Suppressor macrophage treated with lipopolysaccharide for 4 hours (primary cell): ENCODE results near the gene IER5.
"Not testable (repeated sequence)": the region's sequence is repeated elsewhere in the genome, so short reads cannot be mapped to it uniquely, and the experiment has no call there.

Experiments used
- DNase-seq: peaks from one replicate; pipeline ENCODE4 v3.0.0-alpha.2; 2020

Gene IER5

DNA sequence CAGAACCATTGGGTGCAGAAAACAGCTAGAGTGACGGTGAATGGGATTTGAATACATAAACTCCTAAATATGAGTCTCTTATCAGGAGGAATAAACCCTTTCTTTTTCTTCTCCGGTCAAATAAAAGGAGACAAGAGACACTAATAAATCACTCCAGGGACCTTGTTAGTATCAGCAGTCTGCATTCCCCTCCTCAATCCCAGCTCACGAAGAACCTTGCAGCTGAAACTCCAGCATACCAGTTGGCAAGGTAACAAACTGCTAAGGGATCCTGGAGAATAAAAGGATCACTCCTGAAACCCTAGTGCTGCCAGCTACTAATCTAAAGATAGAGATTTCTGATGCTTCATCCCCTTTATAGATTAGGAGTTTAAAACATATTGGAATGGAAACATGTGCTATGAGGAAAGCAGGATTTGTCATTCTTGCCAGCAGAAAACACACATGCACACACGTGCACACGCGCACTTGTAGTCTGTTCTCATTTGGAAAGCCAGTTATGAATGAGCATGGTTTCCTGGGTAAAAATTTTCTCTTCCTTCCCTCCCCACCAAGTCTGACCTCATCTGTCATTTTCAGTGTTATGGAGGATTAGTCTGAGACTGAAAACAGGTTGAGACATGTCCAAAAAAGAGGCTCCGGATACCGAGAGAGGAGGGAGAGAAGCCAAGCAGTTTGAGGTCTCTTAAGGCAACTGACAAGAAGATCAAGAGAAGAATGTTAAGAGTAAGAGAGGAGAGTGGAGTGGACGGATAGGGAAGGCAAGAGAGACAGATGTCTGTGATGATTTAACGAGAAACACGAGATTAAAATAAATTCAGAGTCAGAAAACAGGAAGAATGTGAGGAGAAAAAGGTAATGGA, 10.9 kb downstream of the IER5 start:
- peak; percentile 61 for DNase-seq

DNA sequence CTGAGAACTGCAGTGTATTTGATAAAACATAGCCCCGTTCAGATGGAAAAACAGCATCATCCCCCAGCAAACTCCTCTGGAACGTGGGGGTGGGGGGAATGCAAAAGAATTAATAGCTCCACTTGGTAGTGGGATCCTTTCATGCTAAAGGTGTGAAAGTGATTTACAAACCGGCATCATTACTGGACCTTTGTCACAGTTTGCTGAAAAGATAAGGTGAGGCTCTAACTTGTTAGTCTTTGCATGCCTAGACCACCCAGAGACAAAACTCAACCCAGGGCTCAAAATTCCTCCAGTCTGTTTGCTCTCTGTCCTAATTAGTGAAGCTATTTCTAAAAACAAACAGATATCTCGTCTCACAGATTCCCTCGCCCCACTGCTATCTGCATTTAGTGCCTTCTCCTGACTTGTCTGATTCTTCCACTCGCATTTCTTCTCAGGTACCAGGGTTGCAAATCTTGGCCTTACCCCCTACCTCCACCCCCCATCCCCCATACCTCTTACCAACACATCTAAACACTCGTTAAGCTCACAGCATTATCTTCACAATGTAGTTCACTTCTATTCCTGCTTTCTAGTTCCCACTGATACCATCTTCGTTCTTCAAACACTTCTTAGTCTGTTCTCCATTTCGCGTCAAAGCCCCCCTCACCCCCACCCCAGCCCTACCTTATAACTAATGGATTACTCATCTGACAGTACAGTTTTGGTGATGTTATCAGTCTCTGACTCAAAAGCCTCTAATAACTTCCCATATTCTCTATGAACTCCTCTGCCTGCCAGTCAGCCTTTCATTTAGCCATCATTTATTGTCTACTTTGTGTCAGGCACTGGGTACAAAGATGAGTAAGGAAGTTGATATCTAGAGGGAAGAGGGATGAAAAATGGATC, 11.8 kb downstream of the IER5 start:
- peak; percentile 68 for DNase-seq

DNA sequence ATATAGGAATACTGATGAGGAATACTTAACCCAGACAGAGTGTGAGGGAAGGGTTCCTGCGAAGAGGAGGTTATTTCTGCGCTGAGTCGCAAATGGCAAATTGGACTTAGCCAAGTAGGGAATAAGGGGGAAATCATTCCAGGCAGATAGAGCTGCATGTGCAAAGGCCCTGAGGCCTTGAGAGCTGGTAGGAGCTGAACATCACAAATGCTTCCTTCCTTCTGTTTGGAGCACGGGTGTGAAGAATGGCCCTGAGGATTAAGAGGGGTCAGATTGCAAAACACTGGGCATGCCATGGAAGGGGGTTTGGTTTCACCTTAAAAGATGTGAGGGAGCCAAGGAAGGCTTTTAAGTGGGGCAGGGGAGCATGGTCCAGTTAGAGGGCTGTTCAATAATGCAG, 12.4 kb downstream of the IER5 start:
- no peak for DNase-seq

DNA sequence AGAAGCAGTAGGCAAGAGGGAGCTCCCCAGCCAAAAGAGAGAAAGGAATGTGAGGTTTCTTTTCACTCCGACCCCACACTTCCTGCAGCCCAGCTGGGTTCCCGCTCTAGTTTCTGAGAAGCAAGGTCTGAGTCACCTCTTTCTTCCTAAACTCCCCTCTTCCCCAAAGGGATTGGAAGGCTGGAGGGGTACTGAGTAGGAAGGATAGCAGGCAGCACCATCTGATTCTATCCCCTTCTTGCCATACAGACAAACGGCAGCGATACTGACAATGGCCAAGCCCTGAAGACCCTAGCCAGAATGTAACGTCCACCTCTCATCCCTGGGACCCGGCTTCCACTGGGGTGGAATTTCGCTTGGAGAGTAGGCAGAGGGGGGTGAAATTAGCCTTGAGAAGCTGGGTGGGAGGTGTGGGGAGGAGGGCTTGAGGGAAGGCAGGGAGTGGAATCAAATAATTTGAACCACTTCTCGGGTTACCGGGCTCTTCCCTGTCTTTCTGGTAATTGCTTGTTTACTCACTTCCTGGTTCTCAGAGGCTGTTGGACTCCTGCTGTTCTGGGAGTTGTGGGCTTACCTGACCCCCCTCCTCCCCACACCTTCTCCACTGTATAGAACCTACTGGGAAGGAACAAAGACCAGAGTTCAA, 13.2 kb downstream of the IER5 start:
- DNase-seq = no peak

DNA sequence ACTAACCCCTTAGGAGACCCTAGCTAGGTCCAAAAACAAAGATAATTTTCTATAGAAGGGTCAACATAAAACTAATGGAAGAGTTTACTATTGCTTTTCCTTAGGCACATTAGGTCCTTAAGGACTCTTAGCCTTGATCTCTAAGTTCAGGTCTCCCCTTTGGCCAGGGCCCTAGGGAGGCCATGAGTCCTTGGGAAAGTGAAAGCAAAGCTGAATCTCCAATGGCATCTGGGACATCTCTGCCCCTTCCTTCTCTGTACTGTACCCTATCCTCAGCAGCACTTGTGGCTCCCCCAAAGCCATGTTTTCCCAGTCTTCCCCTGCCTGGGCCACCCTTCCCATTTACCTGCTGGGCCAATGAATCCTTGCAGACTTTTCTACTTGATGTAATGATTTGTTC, 14.3 kb downstream of the IER5 start:
- DNase-seq = peak; percentile 52

DNA sequence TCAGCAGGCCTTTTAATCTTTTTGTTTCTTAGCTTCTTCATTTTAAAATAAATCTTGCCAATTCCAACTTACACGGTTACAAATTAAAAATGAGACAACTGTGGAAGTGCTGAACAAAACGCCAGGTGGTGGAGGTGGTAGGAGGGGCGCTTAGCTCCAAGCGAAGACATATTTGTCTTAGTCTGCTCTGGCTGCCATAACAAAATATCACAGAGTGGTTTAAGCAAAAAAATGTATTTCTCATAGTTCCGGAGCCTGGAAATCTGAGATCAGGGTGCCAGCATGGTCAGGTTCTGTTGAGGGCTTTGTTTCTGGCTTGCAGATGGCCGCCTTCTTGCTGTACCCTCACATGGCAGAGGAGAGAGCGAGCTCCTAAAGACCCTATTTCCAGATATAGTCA, 14.9 kb downstream of the IER5 start:
- DNase-seq = no peak

DNA sequence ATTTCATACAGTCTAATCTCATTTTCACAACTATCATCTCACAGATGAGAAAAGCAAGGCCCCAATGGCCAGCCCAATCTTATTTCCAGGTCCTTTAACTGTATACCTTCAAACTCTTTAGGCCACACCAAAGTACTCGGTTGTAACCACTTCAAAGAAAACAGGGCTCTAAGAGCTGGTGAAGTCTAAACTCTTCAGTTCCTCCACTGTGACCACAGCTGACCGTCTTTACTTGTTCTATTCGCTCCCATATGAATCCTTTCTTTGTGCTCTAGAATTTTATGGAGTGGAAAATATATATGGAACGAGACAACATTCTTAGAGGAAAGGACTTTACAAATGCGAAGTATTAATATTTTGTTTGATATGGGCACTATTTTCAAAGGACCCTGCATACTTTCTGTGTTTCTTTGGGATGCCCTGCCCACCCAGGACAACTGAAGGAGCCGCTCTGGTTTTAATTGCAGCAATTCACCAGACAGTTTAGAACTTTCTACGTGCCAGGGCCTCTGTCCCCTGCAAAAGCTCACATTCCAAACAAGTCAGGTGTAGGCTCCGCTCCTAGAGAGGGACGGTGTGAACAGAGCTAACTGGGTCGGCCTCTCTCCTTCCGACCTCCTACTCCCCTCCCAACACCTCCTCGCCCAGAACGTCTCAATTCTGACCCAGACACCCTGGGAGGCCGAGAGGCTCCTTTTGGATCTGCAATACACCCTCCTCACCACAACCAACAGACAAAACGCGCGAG, 15.7 kb downstream of the IER5 start:
- DNase-seq = no peak

DNA sequence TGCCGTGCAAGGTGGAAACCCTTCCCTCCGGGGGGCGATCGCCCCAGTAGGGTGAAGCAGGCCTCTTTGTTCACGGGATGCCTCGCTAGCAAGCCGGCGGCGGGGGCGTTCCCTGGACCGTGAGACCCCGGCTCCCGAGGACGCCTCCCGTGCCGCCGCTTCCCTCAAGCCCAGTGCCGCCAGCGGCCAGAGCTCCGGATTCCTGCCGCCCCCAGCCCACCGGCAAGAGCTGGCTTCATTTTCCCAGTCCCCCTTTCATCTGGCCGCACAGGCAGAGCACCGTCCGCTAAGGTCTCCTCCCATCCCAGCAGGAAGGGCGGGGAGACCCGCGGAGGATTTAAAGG, 16.3 kb downstream of the IER5 start:
- DNase-seq = no peak

DNA sequence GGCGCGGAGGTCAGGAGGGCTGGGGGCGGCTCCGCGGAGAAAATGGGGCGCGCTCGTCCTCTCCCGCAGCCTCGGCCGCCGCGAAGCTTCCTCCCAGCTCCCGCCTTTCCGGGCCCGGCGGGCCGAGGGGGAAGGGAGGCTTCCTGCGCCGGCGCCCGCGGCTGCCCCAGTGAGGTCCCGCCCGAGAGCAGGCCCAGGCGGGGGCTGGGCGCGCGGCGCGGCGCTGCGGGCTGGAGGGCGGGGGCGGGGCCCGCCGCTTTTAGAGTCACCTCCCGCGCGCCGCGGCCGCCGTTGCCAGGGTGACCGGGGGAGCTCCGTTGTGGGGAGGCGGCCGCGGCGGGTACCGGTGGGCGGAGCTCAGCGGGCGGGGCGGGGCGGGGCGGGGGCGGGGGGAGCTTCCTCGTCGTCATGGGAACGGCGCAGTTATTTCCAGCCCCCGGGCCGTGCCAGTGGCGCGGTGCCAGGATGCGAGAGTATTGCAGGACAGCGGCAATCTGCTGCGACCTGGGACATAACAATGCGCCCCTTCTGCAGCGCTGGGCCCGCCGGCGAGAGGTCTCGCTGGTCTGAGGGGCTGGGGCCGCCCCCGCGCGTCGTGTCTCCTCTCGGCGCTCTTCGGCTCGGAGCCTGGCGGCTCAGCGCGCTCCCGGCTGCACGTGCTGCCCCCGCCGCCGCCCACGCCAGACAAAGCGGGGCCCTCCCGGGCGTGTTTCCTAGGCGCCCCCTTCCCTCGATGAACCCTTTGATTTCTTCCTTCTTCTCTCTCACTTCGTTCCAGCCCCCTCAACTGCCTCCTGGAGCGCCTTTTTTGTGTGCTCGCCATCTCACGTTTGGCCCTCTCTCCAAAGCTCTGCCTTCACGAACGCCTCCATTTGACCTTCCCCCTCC, 16.9 kb downstream of the IER5 start:
- peak; percentile 82 for DNase-seq

DNA sequence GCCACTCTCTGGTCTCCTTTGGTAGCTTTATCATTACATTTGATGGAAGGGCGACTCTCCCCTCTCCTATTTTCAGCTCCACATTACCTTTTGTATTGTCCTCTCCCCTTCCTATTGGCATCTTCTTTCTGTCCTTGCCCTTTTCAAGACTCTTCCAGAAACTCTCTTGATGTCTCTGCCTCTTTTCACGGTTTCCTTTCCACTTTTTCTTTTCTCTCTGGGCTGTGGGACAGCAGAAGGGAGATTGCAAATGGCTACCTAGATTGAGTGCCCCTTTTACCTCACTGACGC, 17.5 kb downstream of the IER5 start:
- DNase-seq = no peak

DNA sequence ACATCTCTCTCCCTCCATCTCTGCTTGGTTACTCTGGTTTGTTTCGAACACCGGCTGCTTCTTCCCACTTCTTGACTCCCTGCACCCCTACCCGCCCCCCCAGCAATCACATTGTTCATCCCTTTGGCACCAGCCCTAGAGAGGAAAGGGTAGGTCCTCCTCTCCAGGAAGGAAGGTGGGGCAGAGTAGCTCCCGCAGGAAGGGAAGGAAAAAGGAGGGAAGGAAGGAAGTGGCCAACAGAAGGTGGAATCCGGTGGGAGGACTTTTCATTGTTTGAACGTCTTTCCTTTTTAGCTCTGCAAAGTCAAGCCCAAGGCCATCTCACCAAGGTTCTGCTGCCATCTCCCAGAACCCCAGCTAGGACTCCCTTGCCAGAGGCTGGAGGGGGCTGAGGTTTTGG, 18.0 kb downstream of the IER5 start:
- DNase-seq = no peak

DNA sequence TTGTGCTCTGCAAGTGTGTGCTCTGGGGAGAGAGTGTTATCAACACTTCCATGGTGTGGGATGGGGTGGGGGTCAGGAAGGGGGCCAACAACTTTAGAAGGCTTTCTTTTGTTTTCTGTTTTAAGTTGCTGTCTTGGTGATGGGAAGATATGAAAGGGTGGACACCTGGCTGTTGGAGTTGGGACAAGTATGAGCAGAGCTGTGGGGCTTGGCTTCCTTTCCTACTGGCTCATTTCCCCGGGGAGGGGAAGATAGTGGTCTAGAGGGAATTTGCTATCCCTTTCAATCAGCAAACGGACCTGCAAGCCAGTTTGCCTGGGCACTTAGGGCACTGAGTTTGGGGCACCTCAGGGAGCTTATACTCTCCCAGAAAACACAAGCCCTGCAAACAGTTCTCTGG, 19.2 kb downstream of the IER5 start:
- DNase-seq = no peak

DNA sequence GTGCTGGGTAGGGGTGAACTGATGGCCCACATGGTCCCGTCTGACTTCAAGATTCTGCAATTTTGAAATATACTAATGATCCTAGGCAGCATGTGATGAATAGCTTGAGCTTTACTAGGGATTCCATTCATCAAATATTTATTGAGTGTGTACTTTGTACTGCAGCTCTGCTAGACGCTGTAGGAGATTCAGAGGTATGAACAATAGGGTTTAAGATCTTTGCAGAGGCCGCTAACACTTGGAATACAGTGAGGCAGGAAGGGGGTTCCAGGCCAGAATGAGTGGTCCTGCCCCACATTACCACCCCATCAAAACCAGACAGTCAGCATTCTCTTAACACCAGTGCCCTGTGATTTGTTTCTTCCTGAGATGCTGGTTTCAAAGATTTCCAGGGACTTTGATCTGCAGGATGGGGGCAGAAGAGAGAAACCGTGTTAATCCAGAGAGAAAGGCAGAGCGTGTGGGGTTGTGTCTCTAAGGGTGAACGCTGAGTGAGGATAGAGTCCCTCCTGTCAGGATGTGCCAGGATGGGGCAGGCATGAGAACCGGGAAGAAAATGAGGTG, 19.9 kb downstream of the IER5 start:
- no peak for DNase-seq

DNA sequence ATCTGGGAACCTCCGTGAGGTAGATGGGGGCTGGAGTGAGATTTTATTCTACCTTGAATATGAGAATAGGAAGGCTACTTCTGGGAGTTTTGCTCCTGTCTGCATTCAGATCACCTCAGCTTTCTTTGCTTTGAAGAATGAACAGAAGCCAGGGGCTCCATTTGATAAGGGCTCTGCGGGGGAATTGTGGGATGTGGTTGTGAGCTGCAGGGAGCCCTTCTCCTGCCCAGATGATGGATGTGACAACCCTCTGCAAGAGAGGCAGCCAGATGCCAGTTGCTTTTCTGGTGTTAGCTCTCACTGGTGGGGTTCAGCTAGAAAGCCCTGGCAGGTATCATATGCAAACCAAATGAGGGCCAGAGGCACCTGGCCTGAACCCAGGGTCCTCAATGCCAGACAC, 21.5 kb downstream of the IER5 start:
- DNase-seq = no peak

DNA sequence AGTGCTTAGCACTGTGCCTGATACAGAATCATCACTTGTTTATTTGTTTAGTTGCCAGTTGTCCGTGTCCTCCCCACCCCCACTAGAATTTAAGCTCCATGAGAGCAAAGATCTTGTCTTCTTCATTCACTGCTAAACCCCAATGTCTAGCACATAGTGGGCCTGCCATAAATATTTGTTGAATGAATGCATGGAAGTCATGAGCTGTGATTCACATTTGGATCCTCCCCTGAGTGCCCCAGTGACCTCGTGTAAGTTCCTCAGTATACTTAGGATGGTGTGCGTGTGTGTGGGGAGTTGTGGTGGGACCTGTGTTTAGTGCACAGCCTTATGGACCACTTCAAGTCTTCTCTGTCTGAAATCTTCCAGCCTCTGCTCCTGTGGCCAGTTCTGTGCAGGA, 23.1 kb downstream of the IER5 start:
- DNase-seq = no peak

DNA sequence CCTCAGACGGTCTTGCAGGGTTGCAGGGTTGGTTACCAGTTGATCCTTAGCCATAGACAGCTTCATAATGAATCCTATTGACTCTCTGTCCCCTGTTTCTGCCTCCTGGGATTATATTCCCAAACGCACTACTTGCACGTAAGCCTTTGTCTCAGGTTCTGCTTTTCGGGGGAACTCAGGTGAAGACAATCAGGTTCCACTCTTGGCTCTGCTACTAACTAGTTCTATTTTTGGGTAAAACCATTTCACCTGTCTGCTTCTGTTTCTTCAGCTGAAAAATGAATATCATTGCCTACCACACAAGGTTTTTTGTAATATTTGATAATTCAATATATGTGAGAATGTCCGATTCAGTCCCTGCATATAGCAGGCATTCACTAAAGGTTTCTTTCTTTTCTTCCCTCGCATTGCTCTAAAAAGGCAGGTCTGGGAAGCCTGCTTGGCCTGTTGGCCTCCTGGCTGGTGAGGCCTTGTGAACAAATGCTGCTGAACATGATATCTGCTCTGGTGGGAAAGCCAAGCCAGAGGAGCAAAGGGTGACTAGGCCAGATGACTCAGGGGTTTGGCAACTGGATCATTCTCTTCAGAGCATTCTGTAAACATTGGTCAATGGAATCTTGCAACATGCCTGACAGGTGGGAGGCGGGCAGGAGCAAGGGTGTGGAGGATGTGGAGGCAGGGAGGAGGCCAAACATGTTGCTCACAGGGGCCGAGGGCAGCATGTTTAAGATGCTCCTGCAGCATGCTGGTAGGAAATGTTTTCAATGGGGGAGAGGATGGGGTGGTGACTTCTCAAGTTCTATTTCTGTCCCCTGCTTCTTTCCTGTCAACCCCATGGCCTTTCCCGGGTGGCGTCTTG, 23.8 kb downstream of the IER5 start:
- DNase-seq = peak; percentile 91

DNA sequence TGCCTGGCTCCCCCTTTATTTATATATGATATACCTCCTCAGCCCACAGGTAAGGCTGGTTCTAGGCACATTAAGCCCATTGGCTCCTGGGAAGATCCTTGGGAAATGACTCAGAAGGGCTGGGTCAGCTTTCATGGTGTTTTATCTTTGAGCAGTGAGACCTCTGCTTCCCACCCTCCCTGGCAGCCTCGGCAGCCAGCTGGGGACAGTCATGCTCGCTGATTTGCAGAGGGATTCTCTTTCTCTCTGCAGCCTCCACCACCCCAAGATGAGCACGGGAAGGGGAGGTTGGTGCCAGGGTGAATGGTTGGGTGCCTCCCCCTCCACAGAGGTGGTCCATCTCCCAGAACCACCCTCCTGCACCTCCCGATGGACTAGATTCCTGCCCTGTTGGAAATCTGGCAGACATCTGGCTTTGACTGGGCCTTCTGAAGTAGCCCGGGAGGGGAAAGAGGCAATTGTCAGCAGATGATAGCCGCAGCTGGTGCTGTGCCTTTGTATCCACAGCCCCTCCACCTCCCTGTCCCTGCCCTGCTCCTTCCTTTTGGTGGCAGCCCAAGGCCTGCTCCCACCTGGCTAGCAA, 24.6 kb downstream of the IER5 start:
- DNase-seq = no peak

DNA sequence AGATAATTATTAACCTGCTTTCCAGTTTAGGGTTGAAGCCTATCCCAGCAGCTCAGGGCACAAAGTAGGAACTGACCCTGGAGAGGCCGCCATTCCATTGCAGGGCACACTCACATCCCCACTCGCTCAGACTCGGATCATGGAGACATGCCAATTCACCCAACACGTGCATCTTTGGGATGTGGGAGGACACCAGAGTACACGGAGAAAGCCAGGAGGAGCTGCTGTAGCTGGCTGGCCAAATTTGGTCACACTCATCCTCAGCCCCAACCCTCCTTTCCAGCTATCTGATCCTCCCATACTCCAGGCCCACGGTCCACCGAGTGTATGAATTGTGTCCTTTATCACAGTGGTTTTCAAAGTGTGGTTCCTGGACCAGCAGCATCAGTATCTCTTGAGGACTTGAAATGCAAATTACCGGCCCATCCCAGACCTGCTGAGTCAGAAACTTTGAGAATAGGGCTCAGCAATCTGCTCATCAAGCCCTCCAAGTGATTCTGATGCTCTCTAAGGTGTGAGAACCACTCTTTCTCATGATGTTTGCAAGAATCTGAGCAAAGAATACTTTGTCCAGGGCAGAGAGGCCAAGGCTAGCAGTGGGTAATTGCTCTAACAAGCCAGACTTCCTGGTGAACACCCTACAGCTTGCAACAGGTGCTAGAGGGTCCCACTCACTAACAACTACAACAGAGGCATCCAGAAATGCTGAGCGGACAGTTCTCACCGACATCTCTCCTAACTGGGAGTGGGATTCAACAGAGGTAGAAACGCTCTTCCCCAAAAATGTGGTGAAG, 26.3 kb downstream of the IER5 start:
- no peak for DNase-seq

DNA sequence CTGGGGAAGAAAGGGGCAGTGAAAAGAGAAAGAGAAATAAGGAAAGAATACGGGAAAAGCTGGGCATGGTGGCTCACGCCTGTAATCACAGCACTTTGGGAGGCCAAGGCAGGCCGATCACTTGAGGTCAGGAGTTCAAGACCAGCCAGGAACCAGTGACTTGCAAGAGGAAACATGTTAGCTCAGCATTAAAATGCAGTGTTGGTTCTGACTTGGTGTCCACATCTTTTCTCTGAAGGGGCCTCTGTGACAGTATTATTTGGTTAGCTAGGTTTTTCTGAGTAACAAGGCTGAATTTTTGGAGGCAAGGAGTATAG, 26.8 kb downstream of the IER5 start:
- no peak for DNase-seq

DNA sequence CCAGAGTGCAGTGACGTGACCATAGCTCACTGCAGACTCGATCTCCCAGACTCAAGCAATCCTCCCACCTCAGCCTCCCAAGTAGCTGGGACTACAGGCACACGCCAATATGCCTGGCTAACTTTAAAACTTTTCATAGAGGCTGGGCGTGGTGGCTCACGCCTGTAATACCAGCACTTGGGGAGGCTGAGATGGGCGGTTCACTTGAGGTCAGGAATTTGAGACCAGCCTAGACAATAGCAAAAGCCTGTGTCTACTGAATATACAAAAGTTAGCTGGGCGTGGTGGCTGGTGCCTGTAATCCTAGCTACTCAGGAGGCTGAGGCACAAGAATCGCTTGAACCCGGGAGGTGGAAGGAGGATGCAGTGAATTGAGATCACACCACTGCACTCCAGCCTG, 27.5 kb downstream of the IER5 start:
- DNase-seq = not testable (repeated sequence)
